GM18508 (cell line): ENCODE measurements around the gene TLE3.

ENCODE experiments used
- ATAC-seq: cut with Tn5 transposase; IDR thresholded peaks from one replicate; pipeline ENCODE4 v1.9.1; 2021; ENCODE audit warnings: moderate number of reproducible peaks; ENCODE audit not compliant: insufficient read depth, unreplicated experiment

Gene TLE3

GRCh38 chr15:70017025-70017424 is 80.7 kb downstream of the TLE3 start:
- no peak for ATAC-seq

GRCh38 chr15:70016511-70016994 is 81.2 kb downstream of the TLE3 start:
- ATAC-seq, result no peak

GRCh38 chr15:70014860-70015490 is 82.7 kb downstream of the TLE3 start:
- ATAC-seq, result peak; percentile 67

GRCh38 chr15:70014331-70014730 is 83.4 kb downstream of the TLE3 start:
- ATAC-seq, result no peak

GRCh38 chr15:70013656-70014313 is 83.9 kb downstream of the TLE3 start:
- ATAC-seq, result no peak

GRCh38 chr15:70012895-70013294 is 84.8 kb downstream of the TLE3 start:
- no peak for ATAC-seq

- no peak for ATAC-seq
Observed at GRCh38 chr15:70008697-70009290, 88.9 kb downstream of the TLE3 start.

GRCh38 chr15:70006259-70007147 is 91.2 kb downstream of the TLE3 start:
- no peak for ATAC-seq

GRCh38 chr15:70004826-70005225 is 92.9 kb downstream of the TLE3 start:
- no peak for ATAC-seq

- no peak for ATAC-seq
Observed at GRCh38 chr15:70002897-70003296, 94.8 kb downstream of the TLE3 start.

GRCh38 chr15:70001859-70002258 is 95.9 kb downstream of the TLE3 start:
- no peak for ATAC-seq

- no peak for ATAC-seq
Observed at GRCh38 chr15:69999392-70000085, 98.2 kb downstream of the TLE3 start.

- ATAC-seq, result no peak
Observed at GRCh38 chr15:69998541-69999391, 99.0 kb downstream of the TLE3 start.

GRCh38 chr15:69997813-69998212 is 99.9 kb downstream of the TLE3 start:
- ATAC-seq, result no peak
